ENCODE measurements around the gene NFIX.

- TF ChIP-seq CTCF (IDR thresholded peaks at IDR 0.05) = no peak
- no peak for TF ChIP-seq POLR2A (IDR thresholded peaks at IDR 0.05)
These were observed 59.4 kb downstream of the NFIX start for GRCh38 chr19:13054626-13055212.

Data from body of pancreas (tissue), 4 donors.